Right atrium auricular region (tissue), 2 donors: ENCODE results near the gene OR2T27. TPM values are rescaled to one million over a fixed set of nuclear protein-coding genes. Genes with fewer than 3 reads are reported as not detected.
A peak's percentile ranks its signal among the peaks of the same experiment; 100 is the strongest.

Experiments used
- DNase-seq: peaks from one replicate; pipeline ENCODE4 v3.0.0-alpha.2; 2019; ENCODE audit warnings: low spot score
- H3K27ac ChIP-seq, 2 donors: fragments of 200-600 bp; sonication (generic); 1 replicate in 1 of 2; 2 replicates in 1 of 2; pipeline ENCODE4 v1.5.1; 2016 to 2019
- H3K27me3 ChIP-seq, 2 donors: fragments of 200-600 bp; sonication (generic); one replicate each; pipeline versions ENCODE4 v1.5.1 to v1.6.0; 2017 to 2019
- H3K36me3 ChIP-seq: fragments of 200-600 bp; sonication (generic); one replicate; pipeline ENCODE4 v1.5.1; 2016
- H3K4me1 ChIP-seq, 2 donors: fragments of 200-600 bp; sonication (generic); one replicate each; pipeline versions ENCODE4 v1.5.1 to v1.6.0; 2017 to 2019
- H3K4me3 ChIP-seq, 2 donors: fragments of 200-600 bp; sonication (generic); 1 replicate in 1 of 2; 2 replicates in 1 of 2; pipeline ENCODE4 v1.5.1; 2017 to 2019; ENCODE audit warnings: mild to moderate bottlenecking in 1 of 2, moderate library complexity in 1 of 2
- H3K9me3 ChIP-seq, 2 donors: fragments of 200-600 bp; sonication (generic); one replicate each; pipeline ENCODE4 v1.5.1; 2019
- CTCF ChIP-seq, 2 donors: fragments of 200-600 bp; sonication (generic); IDR thresholded peaks; one replicate each; pipeline ENCODE4 v1.5.1; 2019; ENCODE audit warnings: antibody characterized with exemption in 2 of 2
- total RNA-seq, 2 donors: library from RNA; depleted of rRNA; stranded (reverse); fragments of >200 nt; gene quantifications; one replicate each; pipeline ENCODE4 v1.1.0, GENCODE V29; 2016

The OR2T27 gene
- total RNA-seq, 2 donors from 2014 or later = not detected

- Histone ChIP-seq H3K4me3 (no peak overlapping the region), H3K9me3 (no peaks in the 10 kb centered on the region), H3K27me3 (no peaks in the 10 kb centered on the region), H3K36me3 (no peaks in the 10 kb centered on the region), H3K27ac (no peak overlapping the region), H3K4me1 (no peaks in the 10 kb centered on the region)
- no peak for TF ChIP-seq CTCF (IDR thresholded peaks at IDR 0.05)
- no peak for DNase-seq
Measured at GRCh38 chr1:248696774-248697173, 41.4 kb upstream of the OR2T27 start.

GRCh38 chr1:248696261-248696660, 40.9 kb upstream of the OR2T27 start:
- Histone ChIP-seq H3K9me3 (no peaks in the 10 kb centered on the region), H3K4me1 (no peaks in the 10 kb centered on the region), H3K4me3 (no peak overlapping the region), H3K36me3 (no peaks in the 10 kb centered on the region), H3K27me3 (no peaks in the 10 kb centered on the region), H3K27ac (no peak overlapping the region)
- TF ChIP-seq CTCF (IDR thresholded peaks at IDR 0.05) = peak in 1 of 2 donors; percentile 20
- DNase-seq = no peak

- no peaks in the 10 kb centered on the region for H3K4me1 ChIP-seq
- H3K27ac ChIP-seq = no peak overlapping the region
- no peaks in the 10 kb centered on the region for H3K27me3 ChIP-seq
- no peaks in the 10 kb centered on the region for H3K36me3 ChIP-seq
- TF ChIP-seq CTCF (IDR thresholded peaks at IDR 0.05) = no peak
- no peaks in the 10 kb centered on the region for H3K9me3 ChIP-seq
- no peak for DNase-seq
- no peak overlapping the region for H3K4me3 ChIP-seq
Measured at GRCh38 chr1:248695451-248696132, 40.3 kb upstream of the OR2T27 start.

GRCh38 chr1:248691567-248692155, 36.3 kb upstream of the OR2T27 start:
- H3K9me3 ChIP-seq = no peaks in the 10 kb centered on the region
- no peaks in the 10 kb centered on the region for H3K36me3 ChIP-seq
- DNase-seq = no peak
- H3K4me1 ChIP-seq = no peaks in the 10 kb centered on the region
- no peak overlapping the region for H3K27ac ChIP-seq
- no peak overlapping the region for H3K4me3 ChIP-seq
- no peaks in the 10 kb centered on the region for H3K27me3 ChIP-seq
- TF ChIP-seq CTCF (IDR thresholded peaks at IDR 0.05) = no peak

- no peaks in the 10 kb centered on the region for H3K9me3 ChIP-seq
- H3K4me1 ChIP-seq = no peaks in the 10 kb centered on the region
- H3K36me3 ChIP-seq = no peaks in the 10 kb centered on the region
- no peaks in the 10 kb centered on the region for H3K27me3 ChIP-seq
- no peak for DNase-seq
- no peak for TF ChIP-seq CTCF (IDR thresholded peaks at IDR 0.05)
- H3K4me3 ChIP-seq = no peak overlapping the region
- H3K27ac ChIP-seq = no peak overlapping the region
Measured at GRCh38 chr1:248688527-248689298, 33.4 kb upstream of the OR2T27 start.
